CD4-positive, alpha-beta T cell treated with Interleukin-4 for 1 hour (primary cell): ENCODE results near the gene LMTK2.
A peak's percentile ranks its signal among the peaks of the same experiment; 100 is the strongest.

Experiments used
- DNase-seq, 2 donors: peaks; one replicate each; pipeline ENCODE4 v3.0.0-alpha.2; 2020 to 2022

The LMTK2 gene

DNA sequence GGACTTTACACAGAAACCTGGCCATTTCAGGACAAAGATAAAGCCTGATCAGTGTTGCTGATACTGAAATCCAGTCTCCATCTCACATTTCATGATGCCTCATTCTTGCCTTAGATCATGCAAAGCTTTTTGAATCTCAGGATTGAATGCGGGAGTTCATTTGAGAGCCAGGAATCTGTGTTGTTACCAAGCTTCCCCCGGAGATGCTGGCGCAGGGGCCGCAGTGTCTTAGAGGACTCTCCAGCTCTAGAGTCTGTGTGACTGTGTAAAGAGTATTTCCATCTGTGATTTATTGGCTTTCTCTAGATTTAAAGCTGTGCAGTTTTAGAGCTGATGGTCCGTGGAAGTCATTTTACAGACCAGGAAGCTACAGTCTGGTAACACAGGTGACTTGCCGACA is 32.0 kb downstream of the LMTK2 start:
- DNase-seq: no peak

DNA sequence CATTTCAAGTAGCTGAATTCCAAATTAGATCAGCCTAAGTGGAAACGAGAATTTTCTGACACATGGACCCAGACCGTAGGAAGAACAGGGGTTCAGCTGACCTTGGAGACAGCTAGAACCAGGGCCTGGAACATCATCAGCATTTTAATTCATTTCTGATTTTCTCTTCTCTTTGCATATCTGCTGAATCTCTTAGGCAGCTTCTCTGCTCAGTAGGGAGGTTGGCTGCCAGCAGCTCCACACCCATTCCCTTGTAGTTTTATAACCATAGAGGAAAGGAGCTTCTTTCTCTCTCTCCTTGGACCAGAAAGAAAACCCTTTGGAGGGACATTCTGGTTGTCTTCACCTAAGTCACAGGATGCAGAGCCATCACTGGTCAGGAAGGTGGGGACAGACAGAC is 36.0 kb downstream of the LMTK2 start:
- no peak for DNase-seq

DNA sequence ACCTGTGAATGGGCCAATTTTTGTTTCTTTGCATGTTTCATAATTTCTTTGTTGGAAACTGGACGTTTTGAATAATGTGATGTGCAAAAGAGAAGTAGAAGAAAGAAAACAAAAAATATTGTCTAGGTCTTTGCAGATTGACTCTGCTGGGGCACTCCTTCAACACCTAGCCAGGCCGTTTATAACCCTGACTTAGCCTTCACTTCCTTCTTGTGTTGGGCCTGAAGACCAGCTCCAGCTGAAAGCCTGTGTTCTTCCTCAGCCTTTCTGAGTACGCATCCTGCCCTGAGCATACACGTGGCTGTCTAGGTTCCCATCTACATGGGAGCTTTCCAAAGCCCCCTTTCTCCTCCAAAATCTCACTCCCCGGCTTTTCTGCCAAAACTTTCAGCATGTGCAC is 41.9 kb downstream of the LMTK2 start:
- DNase-seq: no peak

DNA sequence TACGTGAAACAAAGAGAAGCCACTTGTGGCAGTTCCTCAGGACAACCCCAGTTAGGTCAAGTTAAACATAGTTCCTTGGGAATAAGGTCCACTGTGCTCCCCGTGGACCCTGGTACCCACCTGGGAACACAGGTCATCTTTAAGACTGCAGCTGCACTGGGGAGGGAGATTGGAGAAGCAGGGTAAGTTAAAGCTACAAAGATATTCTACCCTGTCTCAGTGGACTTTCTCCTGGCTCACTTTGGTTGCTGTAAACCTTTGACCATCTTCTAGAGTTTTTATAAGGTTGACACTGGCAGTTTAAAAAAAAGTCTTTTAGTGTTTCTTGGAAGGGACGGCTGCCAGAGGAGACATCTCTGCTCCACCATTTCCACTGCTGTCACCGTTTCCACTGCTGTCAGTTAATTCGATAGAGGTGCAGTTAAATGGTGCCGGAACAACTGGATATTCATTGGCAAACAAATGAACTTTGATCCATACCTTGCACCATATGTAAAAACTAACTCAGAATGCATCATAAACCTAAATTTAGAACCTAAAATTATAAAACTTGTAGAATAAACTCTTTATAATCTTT is 42.5 kb downstream of the LMTK2 start:
- no peak for DNase-seq

DNA sequence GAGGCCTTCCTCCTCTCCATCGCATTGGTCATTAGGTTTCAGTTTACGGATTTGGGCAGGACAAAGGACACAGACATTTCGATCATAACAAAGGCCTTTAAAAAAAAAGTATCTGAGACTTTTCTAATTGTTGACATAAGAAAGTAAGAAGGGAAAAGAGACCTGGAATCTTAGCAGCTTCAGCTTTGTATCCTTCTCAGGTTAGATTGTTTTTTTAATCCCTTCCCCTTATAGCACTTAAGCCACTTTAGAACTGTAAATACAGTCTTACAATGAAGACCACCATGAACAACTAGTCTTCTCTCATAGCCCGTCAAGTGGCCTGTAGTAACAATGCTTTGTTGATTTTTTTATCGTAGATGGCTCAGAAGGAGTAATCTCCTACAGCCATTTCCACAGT is 45.2 kb downstream of the LMTK2 start:
- DNase-seq: no peak

DNA sequence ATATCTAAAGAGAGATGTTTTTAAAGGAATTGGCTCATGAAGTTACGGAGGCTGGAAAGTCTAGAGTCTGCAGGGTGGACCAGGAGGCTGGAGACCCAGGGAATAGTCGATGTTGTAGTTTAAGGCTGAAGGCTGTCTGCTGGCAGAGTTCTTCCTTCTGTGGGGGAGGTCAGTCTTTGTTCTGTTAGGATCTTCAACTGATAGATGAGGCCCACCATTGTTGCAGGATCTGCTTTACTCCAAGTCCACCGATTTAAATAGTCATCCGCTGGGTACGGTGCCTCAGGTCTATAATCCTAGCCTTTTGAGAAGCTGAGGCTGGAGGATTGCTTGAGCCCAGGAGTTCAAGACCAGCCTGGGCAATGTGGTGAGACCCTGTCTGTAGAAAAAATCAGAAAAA is 50.0 kb downstream of the LMTK2 start:
- no peak for DNase-seq

DNA sequence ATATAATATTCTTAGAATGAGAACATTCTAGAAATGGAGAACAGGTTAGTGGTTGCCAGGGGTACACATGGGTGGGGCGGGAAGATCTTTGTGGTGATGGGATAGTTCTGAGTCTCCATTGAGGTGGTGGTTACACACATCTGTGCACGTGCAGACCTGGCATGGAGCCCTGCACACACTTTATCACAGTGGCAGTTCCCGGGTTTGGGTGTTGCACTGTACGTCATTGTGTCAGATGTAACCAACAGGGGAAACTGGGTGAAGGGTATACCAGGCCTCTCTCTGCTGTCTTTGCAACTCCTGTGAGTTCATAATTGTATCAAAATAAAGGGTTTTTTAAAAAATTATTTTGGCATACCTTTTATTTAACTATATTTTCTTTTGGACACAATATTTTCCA is 51.1 kb downstream of the LMTK2 start:
- DNase-seq: no peak

DNA sequence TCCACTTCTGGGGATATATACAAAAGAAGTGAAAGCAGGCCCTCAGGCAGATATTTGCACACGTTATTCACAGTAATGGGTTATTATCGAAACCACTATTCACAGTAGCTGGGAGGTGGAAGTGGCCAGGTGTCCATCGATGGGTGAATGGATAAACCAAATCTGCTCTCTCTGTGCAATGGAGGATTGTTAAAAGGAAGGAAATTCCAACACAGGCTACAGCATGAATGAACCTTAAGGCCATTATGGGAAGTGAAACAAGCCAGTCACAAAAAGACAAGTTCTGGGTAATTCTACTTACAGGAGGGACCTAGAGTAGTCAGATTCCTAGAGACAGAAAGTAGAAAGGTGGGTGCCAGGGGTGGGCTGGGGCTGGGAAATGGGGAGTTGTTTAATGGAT is 56.1 kb downstream of the LMTK2 start:
- DNase-seq: no peak

DNA sequence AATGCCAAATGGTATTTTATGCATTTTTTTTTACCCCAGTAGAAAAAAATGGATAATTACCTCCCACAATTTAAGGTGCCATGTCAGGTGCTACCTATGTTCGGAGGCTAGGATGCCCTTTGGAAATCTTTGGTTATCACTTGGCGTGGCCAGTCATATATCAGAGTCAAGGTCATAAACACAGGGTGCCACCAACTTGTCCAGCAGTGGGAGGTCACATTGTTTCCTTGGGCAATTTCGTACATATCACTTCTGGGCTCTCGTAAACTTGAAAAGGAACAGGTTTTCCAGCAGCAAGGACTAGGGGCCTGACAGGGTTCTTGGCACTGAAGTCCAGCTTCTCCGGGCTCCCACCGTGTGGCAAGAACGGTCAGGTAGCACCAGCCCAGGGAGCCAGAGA is 56.6 kb downstream of the LMTK2 start:
- no peak for DNase-seq

DNA sequence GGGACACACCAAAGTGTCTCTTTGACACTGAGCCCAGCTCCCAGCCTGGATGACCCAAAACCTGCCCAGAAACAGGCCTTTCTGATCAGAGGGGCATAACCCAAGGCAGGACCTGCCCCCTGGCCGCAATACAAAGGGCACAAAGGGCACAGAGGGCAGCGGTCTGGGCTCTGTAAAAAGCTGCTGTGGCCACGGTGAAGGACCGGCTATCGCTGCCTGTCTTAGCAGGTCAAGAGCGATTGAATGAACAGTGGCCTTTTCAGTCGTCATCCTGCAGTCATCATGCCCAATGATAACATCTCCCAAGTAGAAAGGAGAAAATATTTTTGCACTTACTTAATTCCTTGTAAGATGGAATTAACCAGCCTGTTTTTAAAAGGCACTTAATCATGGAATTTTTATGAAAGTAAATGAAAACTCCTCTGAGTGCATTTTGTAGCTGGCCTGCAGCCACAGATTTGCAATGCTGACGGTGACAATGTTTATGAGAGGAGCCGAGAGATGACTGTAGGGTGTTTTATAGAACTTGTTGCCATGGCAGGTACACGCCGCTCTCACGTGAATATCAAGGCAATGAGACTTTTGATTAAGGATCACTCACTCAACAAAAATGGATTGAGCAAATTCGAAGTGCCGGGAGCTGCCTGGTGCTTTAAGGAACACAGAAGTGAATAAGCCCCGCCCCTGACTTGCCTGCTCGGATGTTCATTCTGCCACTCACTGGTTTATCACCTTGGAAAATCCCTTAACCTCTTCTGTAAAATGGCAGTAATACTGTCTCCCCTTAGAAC is 57.2 kb downstream of the LMTK2 start:
- no peak for DNase-seq

DNA sequence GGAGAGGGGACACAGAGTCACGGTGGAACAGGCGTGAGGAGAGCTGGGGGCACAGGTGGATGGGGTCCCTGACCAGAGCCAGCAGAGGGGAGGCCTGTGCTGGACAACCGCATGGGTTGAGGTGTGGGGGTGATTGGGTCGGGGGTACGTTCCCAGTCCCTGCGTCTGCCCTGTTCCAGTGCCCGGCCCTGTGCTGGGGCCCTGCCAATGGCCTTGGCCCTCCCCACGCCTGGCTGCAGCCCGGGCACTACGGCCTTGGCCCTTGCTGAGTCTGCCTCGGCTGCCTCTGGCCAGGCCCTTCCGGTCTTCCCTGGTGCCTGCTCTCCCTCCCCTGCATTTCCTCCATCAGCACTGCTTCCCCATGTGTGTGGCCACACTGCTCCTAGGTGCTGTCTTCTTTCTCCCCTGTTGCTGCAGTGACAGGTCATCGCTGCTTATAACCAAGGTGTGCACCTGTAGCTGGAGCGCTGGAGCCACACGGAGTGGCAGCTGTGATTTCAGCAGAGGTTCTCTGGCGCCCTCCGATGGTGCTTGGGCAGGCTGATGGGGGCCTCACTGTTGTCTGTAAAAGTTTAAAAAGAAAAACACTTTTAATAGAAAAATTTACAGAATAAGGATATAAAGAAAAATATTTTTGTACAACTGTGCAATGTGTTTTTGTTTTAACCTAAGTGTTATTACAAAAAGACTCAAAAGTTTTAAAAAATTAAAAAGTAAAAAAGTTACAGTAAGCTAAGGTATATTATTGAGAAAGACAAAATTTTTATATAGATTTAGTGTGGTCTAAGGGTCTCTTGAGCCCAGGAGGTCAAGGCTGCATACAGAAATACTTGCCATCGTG is 59.4 kb downstream of the LMTK2 start:
- DNase-seq: peak; percentile 47 to 58

DNA sequence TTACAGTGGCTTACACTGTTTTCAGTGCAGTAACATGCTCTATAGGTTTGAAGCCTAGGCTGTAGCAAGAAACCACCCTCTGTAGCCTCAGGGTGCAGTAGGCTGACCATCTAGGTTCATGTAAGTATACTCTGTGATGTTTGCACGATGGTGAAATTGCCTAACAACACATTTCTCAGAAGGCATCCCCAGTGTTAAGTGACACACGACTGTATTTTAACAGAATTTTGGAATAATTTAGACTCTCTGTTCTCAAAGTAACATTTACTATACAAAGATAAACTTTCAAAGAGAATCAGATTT is 60.0 kb downstream of the LMTK2 start:
- DNase-seq: no peak

DNA sequence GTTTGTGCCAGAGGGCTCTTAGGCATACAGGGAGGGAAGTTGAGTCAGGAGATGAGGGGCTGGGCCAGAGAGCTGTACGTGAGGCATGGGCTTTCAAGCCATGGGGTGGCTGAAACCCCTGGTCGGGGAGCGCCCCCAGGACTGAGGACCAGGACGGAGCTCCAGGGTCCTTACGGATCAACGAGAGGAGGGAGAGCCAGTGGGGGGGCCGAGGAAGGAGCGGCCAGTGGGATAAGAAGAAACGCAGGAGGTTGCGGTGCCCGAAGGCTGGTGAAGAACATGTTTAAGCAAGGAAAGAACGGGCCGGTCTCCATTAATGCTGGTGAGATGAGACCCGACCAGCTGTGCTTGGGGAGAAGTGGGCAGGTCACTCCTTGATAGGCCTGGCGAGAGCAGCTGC is 61.0 kb downstream of the LMTK2 start:
- no peak for DNase-seq

DNA sequence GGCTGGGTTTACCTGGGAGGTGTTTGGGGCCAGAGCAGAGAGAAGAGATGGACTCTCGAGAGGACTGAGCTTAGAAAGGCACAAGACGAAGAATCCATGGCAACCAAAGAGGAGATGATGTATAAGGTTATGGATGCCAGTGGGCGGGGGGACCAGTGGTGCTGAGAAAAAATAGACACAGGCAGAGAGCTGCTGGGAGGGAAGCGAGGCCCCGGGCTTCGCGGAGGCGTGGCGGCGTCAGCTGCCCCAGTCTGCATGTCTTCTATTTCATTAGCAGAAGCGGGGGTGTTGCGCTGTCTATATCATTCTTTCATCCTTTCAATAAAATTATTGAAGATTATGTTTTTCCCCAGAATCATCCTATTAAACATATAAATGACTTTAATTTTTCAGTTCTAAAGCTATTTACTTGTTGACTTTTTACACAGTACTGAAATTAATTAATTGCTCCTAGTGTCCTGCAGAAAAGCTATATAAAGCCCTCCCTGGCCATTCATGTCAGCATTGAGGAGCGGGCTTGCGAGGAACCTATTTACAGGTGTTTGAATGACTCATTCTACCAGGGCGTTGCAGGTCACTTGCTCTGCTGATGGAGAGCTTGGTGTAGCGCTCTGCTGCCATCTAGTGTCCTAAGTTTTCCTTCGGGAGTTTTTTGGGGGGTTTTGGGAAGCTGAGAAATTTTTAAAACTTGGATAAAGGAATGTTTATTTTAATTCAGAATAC is 61.7 kb downstream of the LMTK2 start:
- DNase-seq: peak; percentile 48 to 78

DNA sequence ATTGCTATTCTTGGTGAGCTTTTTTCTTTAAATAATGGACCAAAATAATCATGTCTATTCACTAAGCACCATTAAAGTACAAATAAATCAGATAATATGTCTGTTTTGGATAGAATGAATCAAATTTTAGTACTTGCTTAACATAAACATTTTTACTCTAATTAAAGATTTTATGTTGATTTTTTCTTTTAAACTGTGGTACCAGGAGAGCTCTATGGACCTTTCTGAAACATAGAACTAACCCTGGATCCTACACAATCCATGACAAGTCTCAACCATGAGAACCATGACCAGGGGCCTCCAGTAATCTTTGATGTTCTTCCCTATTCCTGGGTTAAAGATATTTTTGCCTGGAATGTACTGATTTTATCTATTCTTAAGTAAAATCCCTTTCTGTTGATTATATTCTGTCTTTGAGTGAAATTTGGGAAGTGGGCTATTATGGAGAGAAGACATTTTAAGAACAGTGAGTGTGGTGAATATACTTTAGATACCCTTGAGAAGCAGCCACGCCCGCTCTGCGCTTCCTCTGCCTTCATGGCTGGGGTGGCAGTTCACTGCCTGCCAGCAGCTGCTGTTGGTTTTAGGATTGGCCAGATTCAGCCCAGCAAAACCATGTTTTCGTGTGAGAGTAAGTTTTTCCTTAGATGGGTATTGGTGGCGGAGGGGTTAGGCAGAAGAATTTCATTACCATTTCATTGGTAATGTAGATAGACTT is 62.4 kb downstream of the LMTK2 start:
- DNase-seq: no peak

DNA sequence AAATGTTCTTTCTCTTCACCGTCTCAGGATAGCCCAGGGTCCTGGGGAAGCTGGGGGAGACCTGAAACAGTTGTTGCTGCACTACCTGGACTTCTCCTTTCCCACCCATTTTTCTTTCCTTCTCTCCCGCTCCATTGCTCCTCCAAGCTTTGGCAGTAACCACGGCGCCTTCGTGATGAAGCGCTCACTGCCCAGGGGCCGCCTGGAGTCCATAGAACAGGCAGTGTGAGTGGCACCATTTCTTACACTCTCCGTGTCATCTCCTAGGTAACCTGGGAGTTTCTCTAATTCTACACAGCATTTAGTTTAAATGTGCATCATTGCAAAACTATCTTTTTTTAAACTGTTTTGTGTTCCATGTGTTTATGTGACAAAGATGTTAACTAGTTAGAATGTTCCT is 64.3 kb downstream of the LMTK2 start:
- DNase-seq: no peak

DNA sequence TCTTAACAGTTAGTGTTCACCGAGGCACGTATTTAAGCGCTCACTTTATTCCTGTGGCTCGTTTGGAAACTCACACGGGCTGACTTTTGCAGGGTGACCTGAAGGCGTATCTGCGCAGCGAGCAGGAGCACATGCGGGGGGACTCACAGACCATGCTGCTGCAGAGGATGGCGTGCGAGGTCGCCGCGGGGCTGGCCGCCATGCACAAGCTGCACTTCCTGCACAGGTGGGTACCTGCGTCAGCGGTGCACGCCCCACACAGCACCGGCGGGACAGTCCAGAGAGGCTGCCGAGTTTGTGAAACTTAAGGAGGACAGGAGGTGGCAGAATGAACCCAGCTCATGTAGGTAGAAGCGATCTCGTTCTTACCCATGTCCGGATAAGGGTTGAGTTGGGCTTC is 64.8 kb downstream of the LMTK2 start:
- no peak for DNase-seq

DNA sequence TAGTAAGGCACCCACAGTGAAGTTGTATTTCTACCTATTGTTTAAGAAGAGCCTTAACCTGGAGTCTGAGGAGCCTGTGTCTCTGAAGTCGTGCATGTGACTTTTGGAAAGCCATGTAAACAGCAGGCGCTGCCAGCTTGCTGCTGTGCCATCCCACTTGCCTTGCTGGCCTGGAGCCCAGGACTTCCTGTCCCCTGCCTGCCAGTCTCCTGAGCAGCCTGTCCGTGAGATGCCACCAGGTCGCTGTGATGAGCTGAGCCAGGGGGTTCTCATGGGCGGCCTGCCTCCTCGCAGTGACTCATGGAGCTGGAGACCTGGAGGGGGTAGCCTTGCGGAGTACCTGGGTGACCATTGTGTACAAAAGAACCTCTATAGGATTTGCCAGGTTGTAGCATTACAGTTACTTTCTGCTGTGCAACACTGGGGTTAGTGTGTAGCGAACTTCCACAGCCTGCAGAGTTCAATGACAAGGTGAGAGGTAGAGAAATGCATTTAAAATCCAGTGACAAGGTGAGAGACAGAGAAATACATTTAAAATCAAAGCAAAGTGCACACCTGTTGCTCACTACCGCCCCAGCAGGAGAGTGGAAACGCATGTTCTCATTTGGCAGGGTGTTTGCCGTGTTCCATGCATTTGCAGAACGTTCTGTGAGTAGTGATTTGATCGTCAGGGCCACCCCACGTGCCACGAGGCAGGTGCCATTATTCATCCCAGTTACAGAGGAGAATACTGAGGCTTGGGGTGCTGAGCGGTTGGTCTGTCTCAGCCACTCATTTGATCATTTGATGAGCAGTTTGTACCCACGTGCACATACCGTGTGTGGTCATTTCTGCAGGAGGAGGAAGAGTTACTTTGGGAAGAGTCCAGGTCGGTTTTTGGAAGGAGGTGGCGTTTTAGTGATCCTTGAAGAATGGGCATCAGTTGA is 67.9 kb downstream of the LMTK2 start:
- DNase-seq: no peak

DNA sequence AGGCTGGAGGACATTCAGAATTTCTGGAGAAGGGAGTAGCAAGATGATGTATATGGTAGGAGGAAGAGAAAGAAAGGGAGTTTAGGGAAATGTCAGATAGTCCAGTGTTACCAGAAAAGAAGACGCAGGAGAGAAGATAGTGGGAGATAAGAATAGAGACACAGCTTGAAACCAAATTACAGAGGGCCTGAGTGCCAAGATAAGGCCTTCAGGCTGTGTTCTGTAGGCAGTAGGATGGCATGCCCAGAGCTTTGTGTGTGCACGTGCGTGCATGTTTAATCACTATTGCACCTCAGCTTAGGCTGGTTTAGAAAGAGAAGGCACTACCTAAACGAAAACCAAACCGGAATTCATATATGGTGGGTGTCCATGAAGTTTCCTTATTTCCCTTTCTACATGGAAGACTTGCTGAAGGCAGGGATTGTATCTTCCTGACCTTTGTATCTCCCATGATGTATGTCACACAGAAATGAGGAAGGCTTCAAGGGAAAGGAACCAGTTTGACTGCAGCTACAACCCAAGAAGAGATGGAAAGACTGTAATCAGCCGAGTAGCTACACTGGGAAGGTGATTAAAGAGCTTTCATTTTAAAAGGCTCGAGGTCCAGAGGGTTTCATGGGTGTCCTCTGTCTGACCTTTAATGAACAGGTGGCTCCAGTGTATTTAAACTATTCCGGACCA is 68.7 kb downstream of the LMTK2 start:
- DNase-seq: no peak

DNA sequence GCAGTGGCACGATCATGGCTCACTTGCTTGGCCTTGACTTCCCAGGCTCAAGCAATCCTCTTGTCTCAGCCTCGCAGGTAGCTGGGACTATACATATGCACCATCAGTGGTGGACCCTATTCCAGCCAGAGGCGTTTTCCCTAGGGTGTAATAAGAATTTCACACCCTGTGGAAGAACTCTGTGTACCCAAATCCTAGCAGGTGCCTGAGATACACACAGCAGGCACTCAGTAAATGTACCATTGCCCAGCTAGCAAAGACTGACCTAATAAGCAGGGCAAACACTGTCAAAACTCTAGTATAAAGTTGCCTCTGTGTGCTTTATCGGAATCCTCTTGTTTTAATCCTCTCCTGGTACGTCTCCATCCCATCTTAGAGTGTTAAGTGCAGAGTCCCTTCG is 70.9 kb downstream of the LMTK2 start:
- no peak for DNase-seq

DNA sequence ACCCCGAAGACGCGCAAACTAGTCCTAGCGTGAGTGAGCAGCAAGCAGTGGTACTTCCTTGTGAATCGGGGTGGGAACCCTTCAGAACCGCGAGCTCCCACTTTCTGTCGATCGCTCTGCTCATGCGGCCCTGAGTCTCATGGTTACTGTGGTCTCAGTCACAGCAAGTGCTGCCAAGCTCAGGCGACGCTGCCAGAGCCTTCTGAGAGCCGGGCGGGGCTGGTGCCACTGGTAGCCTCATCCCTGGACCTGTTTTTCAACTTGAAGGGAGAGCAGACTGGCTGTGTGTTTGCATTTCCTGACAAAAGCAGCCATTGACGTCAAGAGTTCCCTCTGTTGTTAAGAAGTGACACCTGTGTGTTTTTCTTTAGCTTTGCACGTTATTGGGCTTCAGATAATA is 71.7 kb downstream of the LMTK2 start:
- no peak for DNase-seq
